ENCODE data around the gene SPECC1L.

The SPECC1L gene

GRCh38 chr22:24392218-24392931 is 121.7 kb downstream of the SPECC1L start:
- in situ Hi-C loops (cut with MboI; ENCODE audit: low sequenced_read_pairs): no loop called here

GRCh38 chr22:24393012-24393559 is 122.5 kb downstream of the SPECC1L start:
- in situ Hi-C loops (cut with MboI; ENCODE audit: low sequenced_read_pairs): no loop called here

- in situ Hi-C loops (cut with MboI; ENCODE audit: low sequenced_read_pairs): no loop called here
These were observed 123.2 kb downstream of the SPECC1L start for GRCh38 chr22:24393848-24394247.

- in situ Hi-C loops (cut with MboI; ENCODE audit: low sequenced_read_pairs): no loop called here
These were observed 123.6 kb downstream of the SPECC1L start for GRCh38 chr22:24394254-24394653.

- in situ Hi-C loops (cut with MboI; ENCODE audit: low sequenced_read_pairs): no loop called here
These were observed 127.8 kb downstream of the SPECC1L start for GRCh38 chr22:24398409-24398808.

- in situ Hi-C loops (cut with MboI; ENCODE audit: low sequenced_read_pairs): no loop called here
These were observed 129.5 kb downstream of the SPECC1L start for GRCh38 chr22:24400034-24400725.

GRCh38 chr22:24400726-24401596 is 130.3 kb downstream of the SPECC1L start:
- in situ Hi-C loops (cut with MboI; ENCODE audit: low sequenced_read_pairs): no loop called here

- in situ Hi-C loops (cut with MboI; ENCODE audit: low sequenced_read_pairs): no loop called here
These were observed 131.3 kb downstream of the SPECC1L start for GRCh38 chr22:24401931-24402367.

- in situ Hi-C loops (cut with MboI; ENCODE audit: low sequenced_read_pairs): no loop called here
These were observed 132.0 kb downstream of the SPECC1L start for GRCh38 chr22:24402460-24403192.

GRCh38 chr22:24403346-24403745 is 132.7 kb downstream of the SPECC1L start:
- in situ Hi-C loops (cut with MboI; ENCODE audit: low sequenced_read_pairs): no loop called here

- in situ Hi-C loops (cut with MboI; ENCODE audit: low sequenced_read_pairs): no loop called here
These were observed 134.1 kb downstream of the SPECC1L start for GRCh38 chr22:24404561-24405275.

- in situ Hi-C loops (cut with MboI; ENCODE audit: low sequenced_read_pairs): no loop called here
These were observed 135.1 kb downstream of the SPECC1L start for GRCh38 chr22:24405631-24406321.

- in situ Hi-C loops (cut with MboI; ENCODE audit: low sequenced_read_pairs): no loop called here
These were observed 136.0 kb downstream of the SPECC1L start for GRCh38 chr22:24406322-24407277.

GRCh38 chr22:24407278-24407665 is 136.6 kb downstream of the SPECC1L start:
- in situ Hi-C loops (cut with MboI; ENCODE audit: low sequenced_read_pairs): no loop called here

- in situ Hi-C loops (cut with MboI; ENCODE audit: low sequenced_read_pairs): no loop called here
These were observed 137.3 kb downstream of the SPECC1L start for GRCh38 chr22:24407884-24408283.

GRCh38 chr22:24408630-24409029 is 138.0 kb downstream of the SPECC1L start:
- in situ Hi-C loops (cut with MboI; ENCODE audit: low sequenced_read_pairs): no loop called here

- in situ Hi-C loops (cut with MboI; ENCODE audit: low sequenced_read_pairs): loop anchor here (10.0 kb wide), 1 partner anchor 85 kb away; no protein-coding TSS in a partner anchor
These were observed 139.1 kb downstream of the SPECC1L start for GRCh38 chr22:24409707-24410106.
